DOHH2 (cell line): ENCODE measurements around the gene ATG9B.

Source experiments
- CTCF ChIP-seq: fragments of 200-600 bp; sonication (generic); IDR thresholded peaks from one replicate; pipeline ENCODE4 v1.5.1; 2014; ENCODE audit warnings: antibody characterized with exemption, mild to moderate bottlenecking, low read depth, low read length; ENCODE audit not compliant: poor library complexity, severe bottlenecking
- EZH2phosphoT487 ChIP-seq: fragments of 200-600 bp; sonication (generic); IDR thresholded peaks from 2 replicates; pipeline ENCODE4 v1.6.1; 2017; ENCODE audit warnings: borderline replicate concordance, mild to moderate bottlenecking, antibody characterized with exemption, low read length, moderate library complexity, mixed read lengths

GRCh38 chr7:150999001-150999400 is 25.3 kb downstream of the ATG9B start:
- TF ChIP-seq CTCF (no peak), EZH2phosphoT487 (no peak)
